Measurements from ENCODE around the gene CCRL2. TPM values are rescaled to one million over a fixed set of nuclear protein-coding genes. Genes with fewer than 3 reads are reported as not detected.
A peak's percentile ranks its signal among the peaks of the same experiment; 100 is the strongest.

CCRL2 gene
- total and polyA plus RNA-seq, 2 of the 4 experiments (the other 2 are of a cell fraction) = 0.29 to 0.36 TPM

- Histone ChIP-seq H3K9ac (ENCODE audit: low read depth, low read length) (no peak overlapping the region), H3K4me1 (ENCODE audit: control insufficient read depth, insufficient read depth, low read length) (no peaks in the 10 kb centered on the region), H3K27ac (ENCODE audit: insufficient read depth, low read length) (no peak overlapping the region), H3K9me3 (ENCODE audit: control insufficient read depth, insufficient read depth, low read length) (no peaks in the 10 kb centered on the region), H3K23ac (ENCODE audit: low read depth, low read length) (no peak overlapping the region), H2BK15ac (ENCODE audit: low read depth, low read length) (no peak overlapping the region), H3K79me1 (ENCODE audit: low read depth in 1 of 2, low read length in 2 of 2) (no peaks in the 10 kb centered on the region), H4K8ac (ENCODE audit: low read depth in 2 of 2, low read length in 2 of 2) (no peak overlapping the region), H3K14ac (replicated peaks; ENCODE audit: low read depth, low read length) (no peak overlapping the region), H4K91ac (ENCODE audit: insufficient read depth, low read depth, low read length) (no peak overlapping the region), H2AK5ac (ENCODE audit: low read depth, low read length) (no peak overlapping the region), H3K9me1 (ENCODE audit: insufficient read depth, low read length) (no peaks in the 10 kb centered on the region), H2BK120ac (ENCODE audit: low read depth, low read length) (no peak overlapping the region), H2AFZ (replicated peaks; ENCODE audit: low read length, poor library complexity) (peak overlapping the region; percentile 38), H3K4me3 (ENCODE audit: insufficient read depth, low read depth, low read length) (no peak overlapping the region), H4K5ac (ENCODE audit: low read depth, low read length) (no peak overlapping the region), H3K27me3 (ENCODE audit: control insufficient read depth, insufficient read depth, low read length) (peaks cover 48% of the 10 kb centered on the region), H2BK20ac (ENCODE audit: low read depth, low read length) (no peak overlapping the region), H3K36me3 (ENCODE audit: control insufficient read depth, insufficient read depth, low read length) (no peaks in the 10 kb centered on the region), H4K20me1 (ENCODE audit: insufficient read depth, low read length) (no peaks in the 10 kb centered on the region), H3K18ac (ENCODE audit: low read depth, low read length) (no peak overlapping the region), H2BK5ac (ENCODE audit: low read depth, low read length, poor library complexity, severe bottlenecking) (no peak overlapping the region), H2AK9ac (replicated peaks; ENCODE audit: low read depth, low read length, poor library complexity) (no peak overlapping the region), H3K4me2 (ENCODE audit: low read depth, low read length) (no peak overlapping the region), H3K4ac (ENCODE audit: low read depth, low read length) (no peak overlapping the region), H3K56ac (ENCODE audit: extremely low read depth, insufficient read depth, low read length) (no peak overlapping the region)
- no CpG with 5 or more reads among the region's 6 CpGs for WGBS, 2 experiments (ENCODE audit: extremely low coverage in 2 of 2, insufficient read length in 1 of 2)
- no peak for ATAC-seq (ENCODE audit: low read depth)
- in situ Hi-C loops (cut with MboI; ENCODE audit: low sequenced_read_pairs) (no loop called here), dilution Hi-C loops (cut with HindIII; ENCODE audit: low sequenced_read_pairs, unreplicated experiment) (no loop called here), intact Hi-C loops (cut with micrococcal nuclease) (no loop called here)
- CTCF ChIA-PET = interaction anchor here (1.3 to 1.5 kb wide), 2 partner anchors 9 to 13 kb away, joined by 3 to 4 read pairs; no protein-coding TSS in a partner anchor
- TF ChIP-seq MAZ (IDR thresholded peaks at IDR 0.05; ENCODE audit: borderline replicate concordance, low read depth, low read length) = no peak
- TF ChIP-seq SMC3 (IDR thresholded peaks at IDR 0.05; ENCODE audit: low read depth, low read length) = no peak
- TF ChIP-seq CTCF (conservative IDR thresholded peaks at IDR 0.05; ENCODE audit: low read depth, low read length) = no peak
- TF ChIP-seq MXI1 (IDR thresholded peaks at IDR 0.05; ENCODE audit: borderline replicate concordance, low read depth, low read length) = no peak
- no peak for TF ChIP-seq FOS (IDR thresholded peaks at IDR 0.05; ENCODE audit: low read depth, low read length)
- no peak for TF ChIP-seq NFE2L2 (IDR thresholded peaks at IDR 0.05; ENCODE audit: low read depth, low read length)
- no peak for TF ChIP-seq RAD21 (IDR thresholded peaks at IDR 0.05; ENCODE audit: low read length)
- TF ChIP-seq BHLHE40 (IDR thresholded peaks at IDR 0.05; ENCODE audit: low read depth, low read length) = no peak
- TF ChIP-seq POLR2A (IDR thresholded peaks at IDR 0.05; ENCODE audit: low read depth, low read length) = no peak
- TF ChIP-seq USF2 (IDR thresholded peaks at IDR 0.05; ENCODE audit: low read depth, low read length) = no peak
- no peak for TF ChIP-seq RCOR1 (IDR thresholded peaks at IDR 0.05; ENCODE audit: insufficient replicate concordance, low read length)
- no peak for TF ChIP-seq CEBPB (IDR thresholded peaks at IDR 0.05; ENCODE audit: low read depth, low read length)
- TF ChIP-seq MAFK (IDR thresholded peaks at IDR 0.05; ENCODE audit: low read depth, low read length) = no peak
- no peak for TF ChIP-seq RFX5 (IDR thresholded peaks at IDR 0.05; ENCODE audit: low read depth, low read length)
- no peak for TF ChIP-seq ELK1 (IDR thresholded peaks at IDR 0.05; ENCODE audit: borderline replicate concordance, low read depth, low read length)
- TF ChIP-seq CHD1 (IDR thresholded peaks at IDR 0.05; ENCODE audit: low read depth, low read length) = no peak
- no peak for DNase-seq
- POLR2A ChIA-PET (ENCODE audit: unreplicated experiment) = no interaction called here
- no TSS peak for BruUV-seq (replicated peaks)
Measured at GRCh38 chr3:46360907-46361306, 46.2 kb upstream of the CCRL2 start.
